ENCODE results near the gene CEACAM19. TPM values are rescaled to one million over a fixed set of nuclear protein-coding genes. Genes with fewer than 3 reads are reported as not detected.

The CEACAM19 gene
- polyA plus RNA-seq, 2 donors = 5.6 to 7.5 TPM

- Histone ChIP-seq H3K4me1 (ENCODE audit: control insufficient read depth in 2 of 2, insufficient read depth in 2 of 2, low read length in 1 of 2) (no peaks in the 10 kb centered on the region), H3K4me3 (ENCODE audit: low read depth in 1 of 2, low read length in 2 of 2) (peak overlapping the region; percentile 77 to 86)
- 8 to 9% methylated on average over 13 of the region's 13 CpGs for WGBS, 2 donors
Observed at GRCh38 chr19:44644402-44645016, 26.8 kb upstream of the CEACAM19 start.

GRCh38 chr19:44645407-44646048, 25.8 kb upstream of the CEACAM19 start:
- no peaks in the 10 kb centered on the region for H3K9me3 ChIP-seq (ENCODE audit: control insufficient read depth in 2 of 2, insufficient read depth in 1 of 2, low read depth in 1 of 2, low read length in 1 of 2)
- 77 to 83% methylated on average over 8 of the region's 8 CpGs for WGBS, 2 donors
- peaks cover 0 to 10% of the 10 kb centered on the region in 2 donors for H3K36me3 ChIP-seq (ENCODE audit: control insufficient read depth in 2 of 2, insufficient read depth in 2 of 2, low read length in 1 of 2)
- no peak overlapping the region for H3K27ac ChIP-seq (ENCODE audit: low read depth in 2 of 2, low read length in 1 of 2)
- no peaks in the 10 kb centered on the region for H3K4me1 ChIP-seq (ENCODE audit: control insufficient read depth in 2 of 2, insufficient read depth in 2 of 2, low read length in 1 of 2)
- no peaks in the 10 kb centered on the region for H3K27me3 ChIP-seq (ENCODE audit: control insufficient read depth in 1 of 2, insufficient read depth in 2 of 2, low read length in 2 of 2)
- H3K4me3 ChIP-seq (ENCODE audit: low read depth in 1 of 2, low read length in 2 of 2) = no peak overlapping the region

More at GRCh38 chr19:44644402-44645016, 26.8 kb upstream of the CEACAM19 start:
- no peaks in the 10 kb centered on the region for H3K9me3 ChIP-seq (ENCODE audit: control insufficient read depth in 2 of 2, insufficient read depth in 1 of 2, low read depth in 1 of 2, low read length in 1 of 2)
- no peaks in the 10 kb centered on the region for H3K27me3 ChIP-seq (ENCODE audit: control insufficient read depth in 1 of 2, insufficient read depth in 2 of 2, low read length in 2 of 2)
- peaks cover 0 to 4% of the 10 kb centered on the region in 2 donors for H3K36me3 ChIP-seq (ENCODE audit: control insufficient read depth in 2 of 2, insufficient read depth in 2 of 2, low read length in 1 of 2)
- H3K27ac ChIP-seq (ENCODE audit: low read depth in 2 of 2, low read length in 1 of 2) = peak overlapping the region; percentile 60 to 71

GRCh38 chr19:44646049-44646416, 25.2 kb upstream of the CEACAM19 start:
- peaks cover 0 to 11% of the 10 kb centered on the region in 2 donors for H3K36me3 ChIP-seq (ENCODE audit: control insufficient read depth in 2 of 2, insufficient read depth in 2 of 2, low read length in 1 of 2)
- H3K27ac ChIP-seq (ENCODE audit: low read depth in 2 of 2, low read length in 1 of 2) = no peak overlapping the region
- H3K4me3 ChIP-seq (ENCODE audit: low read depth in 1 of 2, low read length in 2 of 2) = no peak overlapping the region
- no peaks in the 10 kb centered on the region for H3K27me3 ChIP-seq (ENCODE audit: control insufficient read depth in 1 of 2, insufficient read depth in 2 of 2, low read length in 2 of 2)
- H3K4me1 ChIP-seq (ENCODE audit: control insufficient read depth in 2 of 2, insufficient read depth in 2 of 2, low read length in 1 of 2) = no peaks in the 10 kb centered on the region
- no peaks in the 10 kb centered on the region for H3K9me3 ChIP-seq (ENCODE audit: control insufficient read depth in 2 of 2, insufficient read depth in 1 of 2, low read depth in 1 of 2, low read length in 1 of 2)
- WGBS, 2 donors = 95 to 97% methylated on average over 3 of the region's 3 CpGs

- no peak overlapping the region for H3K27ac ChIP-seq (ENCODE audit: low read depth in 2 of 2, low read length in 1 of 2)
Observed at GRCh38 chr19:44647144-44647543, 24.1 kb upstream of the CEACAM19 start.

GRCh38 chr19:44648631-44649251, 22.5 kb upstream of the CEACAM19 start:
- peaks cover 5 to 28% of the 10 kb centered on the region in 2 donors for H3K36me3 ChIP-seq (ENCODE audit: control insufficient read depth in 2 of 2, insufficient read depth in 2 of 2, low read length in 1 of 2)
- H3K9me3 ChIP-seq (ENCODE audit: control insufficient read depth in 2 of 2, insufficient read depth in 1 of 2, low read depth in 1 of 2, low read length in 1 of 2) = no peaks in the 10 kb centered on the region
- H3K27ac ChIP-seq (ENCODE audit: low read depth in 2 of 2, low read length in 1 of 2) = no peak overlapping the region

More at GRCh38 chr19:44647144-44647543, 24.1 kb upstream of the CEACAM19 start:
- peaks cover 0 to 18% of the 10 kb centered on the region in 2 donors for H3K36me3 ChIP-seq (ENCODE audit: control insufficient read depth in 2 of 2, insufficient read depth in 2 of 2, low read length in 1 of 2)
- no peak overlapping the region for H3K4me3 ChIP-seq (ENCODE audit: low read depth in 1 of 2, low read length in 2 of 2)
- 78 to 82% methylated on average over 31 of the region's 31 CpGs for WGBS, 2 donors
- H3K27me3 ChIP-seq (ENCODE audit: control insufficient read depth in 1 of 2, insufficient read depth in 2 of 2, low read length in 2 of 2) = no peaks in the 10 kb centered on the region
- no peaks in the 10 kb centered on the region for H3K4me1 ChIP-seq (ENCODE audit: control insufficient read depth in 2 of 2, insufficient read depth in 2 of 2, low read length in 1 of 2)
- no peaks in the 10 kb centered on the region for H3K9me3 ChIP-seq (ENCODE audit: control insufficient read depth in 2 of 2, insufficient read depth in 1 of 2, low read depth in 1 of 2, low read length in 1 of 2)

GRCh38 chr19:44649578-44650145, 21.6 kb upstream of the CEACAM19 start:
- no peaks in the 10 kb centered on the region for H3K4me1 ChIP-seq (ENCODE audit: control insufficient read depth in 2 of 2, insufficient read depth in 2 of 2, low read length in 1 of 2)
- H3K27me3 ChIP-seq (ENCODE audit: control insufficient read depth in 1 of 2, insufficient read depth in 2 of 2, low read length in 2 of 2) = no peaks in the 10 kb centered on the region
- H3K9me3 ChIP-seq (ENCODE audit: control insufficient read depth in 2 of 2, insufficient read depth in 1 of 2, low read depth in 1 of 2, low read length in 1 of 2) = no peaks in the 10 kb centered on the region
- H3K36me3 ChIP-seq (ENCODE audit: control insufficient read depth in 2 of 2, insufficient read depth in 2 of 2, low read length in 1 of 2) = peaks cover 5 to 29% of the 10 kb centered on the region in 2 donors
- WGBS, 2 donors = 86 to 91% methylated on average over 15 of the region's 15 CpGs
- no peak overlapping the region for H3K4me3 ChIP-seq (ENCODE audit: low read depth in 1 of 2, low read length in 2 of 2)
- H3K27ac ChIP-seq (ENCODE audit: low read depth in 2 of 2, low read length in 1 of 2) = no peak overlapping the region

More at GRCh38 chr19:44648631-44649251, 22.5 kb upstream of the CEACAM19 start:
- Histone ChIP-seq H3K4me3 (ENCODE audit: low read depth in 1 of 2, low read length in 2 of 2) (no peak overlapping the region), H3K4me1 (ENCODE audit: control insufficient read depth in 2 of 2, insufficient read depth in 2 of 2, low read length in 1 of 2) (no peaks in the 10 kb centered on the region), H3K27me3 (ENCODE audit: control insufficient read depth in 1 of 2, insufficient read depth in 2 of 2, low read length in 2 of 2) (no peaks in the 10 kb centered on the region)
- WGBS, 2 donors = 59 to 67% methylated on average over 3 of the region's 3 CpGs

GRCh38 chr19:44653343-44653742, 17.9 kb upstream of the CEACAM19 start:
- no peak overlapping the region for H3K27ac ChIP-seq (ENCODE audit: low read depth in 2 of 2, low read length in 1 of 2)
- H3K9me3 ChIP-seq (ENCODE audit: control insufficient read depth in 2 of 2, insufficient read depth in 1 of 2, low read depth in 1 of 2, low read length in 1 of 2) = no peaks in the 10 kb centered on the region
- no peaks in the 10 kb centered on the region for H3K4me1 ChIP-seq (ENCODE audit: control insufficient read depth in 2 of 2, insufficient read depth in 2 of 2, low read length in 1 of 2)
- no peaks in the 10 kb centered on the region for H3K27me3 ChIP-seq (ENCODE audit: control insufficient read depth in 1 of 2, insufficient read depth in 2 of 2, low read length in 2 of 2)
- peaks cover 8 to 34% of the 10 kb centered on the region in 2 donors for H3K36me3 ChIP-seq (ENCODE audit: control insufficient read depth in 2 of 2, insufficient read depth in 2 of 2, low read length in 1 of 2)
- H3K4me3 ChIP-seq (ENCODE audit: low read depth in 1 of 2, low read length in 2 of 2) = no peak overlapping the region
- WGBS, 2 donors = 90 to 95% methylated on average over 5 of the region's 5 CpGs

- no peak overlapping the region for H3K27ac ChIP-seq (ENCODE audit: low read depth in 2 of 2, low read length in 1 of 2)
- H3K4me3 ChIP-seq (ENCODE audit: low read depth in 1 of 2, low read length in 2 of 2) = no peak overlapping the region
- no peaks in the 10 kb centered on the region for H3K4me1 ChIP-seq (ENCODE audit: control insufficient read depth in 2 of 2, insufficient read depth in 2 of 2, low read length in 1 of 2)
- 39 to 41% methylated on average over 15 to 16 of the region's 16 CpGs for WGBS, 2 donors
- H3K9me3 ChIP-seq (ENCODE audit: control insufficient read depth in 2 of 2, insufficient read depth in 1 of 2, low read depth in 1 of 2, low read length in 1 of 2) = no peaks in the 10 kb centered on the region
- H3K36me3 ChIP-seq (ENCODE audit: control insufficient read depth in 2 of 2, insufficient read depth in 2 of 2, low read length in 1 of 2) = peaks cover 15 to 36% of the 10 kb centered on the region in 2 donors
- H3K27me3 ChIP-seq (ENCODE audit: control insufficient read depth in 1 of 2, insufficient read depth in 2 of 2, low read length in 2 of 2) = no peaks in the 10 kb centered on the region
Observed at GRCh38 chr19:44653977-44654774, 17.1 kb upstream of the CEACAM19 start.
